BLaER1 (cell line): ENCODE measurements around the gene PIK3AP1.
"Not testable (repeated sequence)": the region's sequence is repeated elsewhere in the genome, so short reads cannot be mapped to it uniquely, and the experiment has no call there.

ENCODE experiments used
- H3K27ac ChIP-seq: shearing (Covaris generic); formaldehyde crosslinking; 2 replicates; pipeline ENCODE4 v1.8.1; 2022
- H3K27me3 ChIP-seq: shearing (Covaris generic); formaldehyde crosslinking; 2 replicates; pipeline ENCODE4 v1.8.1; 2022
- H3K36me3 ChIP-seq: shearing (Covaris generic); formaldehyde crosslinking; 2 replicates; pipeline ENCODE4 v1.8.1; 2022
- H3K4me1 ChIP-seq: shearing (Covaris generic); formaldehyde crosslinking; 2 replicates; pipeline ENCODE4 v1.8.1; 2022
- H3K4me2 ChIP-seq: shearing (Covaris generic); formaldehyde crosslinking; 2 replicates; pipeline ENCODE4 v1.8.1; 2022
- H3K4me3 ChIP-seq: shearing (Covaris generic); formaldehyde crosslinking; 2 replicates; pipeline ENCODE4 v1.8.1; 2022
- H3K9ac ChIP-seq: shearing (Covaris generic); formaldehyde crosslinking; 2 replicates; pipeline ENCODE4 v1.8.1; 2022
- H3K9me3 ChIP-seq: shearing (Covaris generic); formaldehyde crosslinking; 2 replicates; pipeline ENCODE4 v1.8.1; 2022
- H4K20me1 ChIP-seq: shearing (Covaris generic); formaldehyde crosslinking; 2 replicates; pipeline ENCODE4 v1.8.1; 2022
- Cebpa-rat ChIP-seq: shearing (Covaris generic); IDR thresholded peaks from 2 replicates; pipeline ENCODE4 v1.8.1; 2022

PIK3AP1 gene

GRCh38 chr10:96560966-96561887 lies 159.1 kb downstream of the PIK3AP1 start:
- H3K36me3 ChIP-seq = peaks cover 75% of the 10 kb centered on the region
- H3K27ac ChIP-seq = no peak overlapping the region
- H3K4me3 ChIP-seq = no peak overlapping the region
- TF ChIP-seq Cebpa-rat = no peak
- no peak overlapping the region for H3K9ac ChIP-seq
- no peaks in the 10 kb centered on the region for H3K27me3 ChIP-seq
- H3K4me2 ChIP-seq = no peak overlapping the region
- no peaks in the 10 kb centered on the region for H3K9me3 ChIP-seq
- no peaks in the 10 kb centered on the region for H3K4me1 ChIP-seq
- peaks cover 94% of the 10 kb centered on the region for H4K20me1 ChIP-seq

GRCh38 chr10:96560489-96560888 lies 159.8 kb downstream of the PIK3AP1 start:
- no peaks in the 10 kb centered on the region for H3K27me3 ChIP-seq
- H3K4me2 ChIP-seq = no peak overlapping the region
- H3K36me3 ChIP-seq = peaks cover 75% of the 10 kb centered on the region
- H3K27ac ChIP-seq = no peak overlapping the region
- no peak for TF ChIP-seq Cebpa-rat
- peaks cover 94% of the 10 kb centered on the region for H4K20me1 ChIP-seq
- no peaks in the 10 kb centered on the region for H3K4me1 ChIP-seq
- H3K9ac ChIP-seq = no peak overlapping the region
- H3K4me3 ChIP-seq = no peak overlapping the region
- H3K9me3 ChIP-seq = no peaks in the 10 kb centered on the region

- TF ChIP-seq Cebpa-rat = no peak
- Histone ChIP-seq H3K27ac (no peak overlapping the region), H3K27me3 (no peaks in the 10 kb centered on the region), H3K4me2 (no peak overlapping the region), H3K36me3 (peaks cover 85% of the 10 kb centered on the region), H3K9ac (no peak overlapping the region), H3K4me3 (no peak overlapping the region), H3K4me1 (no peaks in the 10 kb centered on the region), H3K9me3 (no peaks in the 10 kb centered on the region), H4K20me1 (peaks cover 89% of the 10 kb centered on the region)
Observed at GRCh38 chr10:96556003-96556402, 164.3 kb downstream of the PIK3AP1 start.

GRCh38 chr10:96555330-96555729 lies 165.0 kb downstream of the PIK3AP1 start:
- no peaks in the 10 kb centered on the region for H3K4me1 ChIP-seq
- H3K4me2 ChIP-seq = no peak overlapping the region
- no peaks in the 10 kb centered on the region for H3K9me3 ChIP-seq
- H3K4me3 ChIP-seq = no peak overlapping the region
- H3K27me3 ChIP-seq = no peaks in the 10 kb centered on the region
- peaks cover 89% of the 10 kb centered on the region for H4K20me1 ChIP-seq
- H3K27ac ChIP-seq = no peak overlapping the region
- peaks cover 84% of the 10 kb centered on the region for H3K36me3 ChIP-seq
- no peak overlapping the region for H3K9ac ChIP-seq
- no peak for TF ChIP-seq Cebpa-rat

GRCh38 chr10:96548589-96548988 lies 171.7 kb downstream of the PIK3AP1 start:
- no peak overlapping the region for H3K4me3 ChIP-seq
- no peaks in the 10 kb centered on the region for H3K27me3 ChIP-seq
- H3K4me2 ChIP-seq = no peak overlapping the region
- H3K36me3 ChIP-seq = peaks cover 97% of the 10 kb centered on the region
- TF ChIP-seq Cebpa-rat = no peak
- H3K27ac ChIP-seq = no peak overlapping the region
- peaks cover 87% of the 10 kb centered on the region for H4K20me1 ChIP-seq
- H3K9me3 ChIP-seq = no peaks in the 10 kb centered on the region
- H3K4me1 ChIP-seq = no peaks in the 10 kb centered on the region
- no peak overlapping the region for H3K9ac ChIP-seq

- H3K27ac ChIP-seq = not testable (repeated sequence)
Observed at GRCh38 chr10:96545558-96545957, 174.8 kb downstream of the PIK3AP1 start.

More at GRCh38 chr10:96545558-96545957, 174.8 kb downstream of the PIK3AP1 start:
- peaks cover 97% of the 10 kb centered on the region for H3K36me3 ChIP-seq
- H3K9me3 ChIP-seq, H3K4me2 ChIP-seq, H3K4me3 ChIP-seq, H3K4me1 ChIP-seq, H3K27me3 ChIP-seq, H3K9ac ChIP-seq: not testable (repeated sequence)
- peaks cover 74% of the 10 kb centered on the region for H4K20me1 ChIP-seq
